Suprapubic skin (tissue), 4 donors: ENCODE data around the gene TEDC1. TPM values are rescaled to one million over a fixed set of nuclear protein-coding genes. Genes with fewer than 3 reads are reported as not detected.

Source experiments
- DNase-seq, 2 donors: peaks; one replicate each; pipeline ENCODE4 v3.0.0-alpha.2; 2019; ENCODE audit warnings: low spot score in 2 of 2
- H3K27ac ChIP-seq: fragments of 200-600 bp; sonication (generic); one replicate; pipeline ENCODE4 v1.5.1; 2019
- H3K27me3 ChIP-seq: fragments of 200-600 bp; sonication (generic); one replicate; pipeline ENCODE4 v1.5.1; 2019
- H3K36me3 ChIP-seq: fragments of 200-600 bp; sonication (generic); one replicate; pipeline ENCODE4 v1.5.1; 2019
- H3K4me1 ChIP-seq: fragments of 200-600 bp; sonication (generic); one replicate; pipeline ENCODE4 v1.5.1; 2019
- H3K4me3 ChIP-seq: fragments of 200-600 bp; sonication (generic); one replicate; pipeline ENCODE4 v1.5.1; 2019; ENCODE audit warnings: mild to moderate bottlenecking
- H3K9me3 ChIP-seq: fragments of 200-600 bp; sonication (generic); one replicate; pipeline ENCODE4 v1.5.1; 2019
- CTCF ChIP-seq, 2 donors: fragments of 200-600 bp in 1 of 2; fragments of 450-650 bp in 1 of 2; sonication (generic) in 1 of 2; IDR thresholded peaks; one replicate each; pipeline ENCODE4 v1.5.1; 2016 to 2019; ENCODE audit warnings: antibody characterized with exemption in 2 of 2, mild to moderate bottlenecking in 1 of 2, moderate library complexity in 1 of 2
- EP300 ChIP-seq: sonication (generic); formaldehyde crosslinking; IDR thresholded peaks from one replicate; pipeline ENCODE4 v1.6.1; 2017; ENCODE audit warnings: antibody characterized with exemption
- POLR2A ChIP-seq, 2 donors: fragments of 450-650 bp; IDR thresholded peaks; one replicate each; pipeline ENCODE4 v1.6.1; 2017; ENCODE audit warnings: antibody characterized with exemption in 2 of 2, mild to moderate bottlenecking in 2 of 2, moderate library complexity in 2 of 2
- POLR2AphosphoS5 ChIP-seq, 3 donors: sonication (generic); formaldehyde crosslinking; IDR thresholded peaks; one replicate each; pipeline ENCODE4 v1.6.1; 2017; ENCODE audit warnings: antibody characterized with exemption in 3 of 3
- WGBS: methylation state at CpG from one replicate; pipeline ENCODE4 v1.1.5; 2018; 5-methylcytosine and 5-hydroxymethylcytosine counted together
- total RNA-seq, 4 donors: library from RNA; depleted of rRNA; stranded (reverse); fragments of >200 nt; gene quantifications; one replicate each; pipeline ENCODE4 v1.1.0, GENCODE V29; 2016

Gene TEDC1
- total RNA-seq, 4 donors from 2014 or later, result 11.4 to 41.0 (median 14.0) TPM

GRCh38 chr14:105528586-105529318 lies 37.7 kb downstream of the TEDC1 start:
- DNase-seq, result peak in 1 of 2 donors; percentile 66
- TF ChIP-seq CTCF (IDR thresholded peaks at IDR 0.05) (no peak), POLR2AphosphoS5 (IDR thresholded peaks at IDR 0.05) (no peak), EP300 (no peak)
- no peaks in the 10 kb centered on the region for H3K9me3 ChIP-seq
- H3K27me3 ChIP-seq, result peaks cover 13% of the 10 kb centered on the region
- peak overlapping the region; percentile 70 for H3K4me3 ChIP-seq
- no peak overlapping the region for H3K27ac ChIP-seq
- 50% methylated on average over 25 of the region's 89 CpGs for WGBS
- H3K4me1 ChIP-seq, result peaks cover 35% of the 10 kb centered on the region
- H3K36me3 ChIP-seq, result no peaks in the 10 kb centered on the region

GRCh38 chr14:105529319-105529568 lies 38.2 kb downstream of the TEDC1 start:
- peaks cover 13% of the 10 kb centered on the region for H3K27me3 ChIP-seq
- H3K4me1 ChIP-seq, result peaks cover 35% of the 10 kb centered on the region
- TF ChIP-seq POLR2AphosphoS5 (IDR thresholded peaks at IDR 0.05), result no peak
- TF ChIP-seq POLR2A (IDR thresholded peaks at IDR 0.05), result no peak
- TF ChIP-seq CTCF (IDR thresholded peaks at IDR 0.05), result no peak
- TF ChIP-seq EP300, result no peak
- no CpG with 5 or more reads among the region's 24 CpGs for WGBS
- no peaks in the 10 kb centered on the region for H3K36me3 ChIP-seq
- DNase-seq, result no peak
- no peak overlapping the region for H3K27ac ChIP-seq
- H3K9me3 ChIP-seq, result no peaks in the 10 kb centered on the region
- H3K4me3 ChIP-seq, result peak overlapping the region; percentile 70

- Histone ChIP-seq H3K27me3 (peaks cover 18% of the 10 kb centered on the region), H3K27ac (no peak overlapping the region), H3K4me1 (peaks cover 35% of the 10 kb centered on the region), H3K9me3 (no peaks in the 10 kb centered on the region), H3K4me3 (no peak overlapping the region), H3K36me3 (no peaks in the 10 kb centered on the region)
- no peak for TF ChIP-seq CTCF (IDR thresholded peaks at IDR 0.05)
- no peak for TF ChIP-seq POLR2A (IDR thresholded peaks at IDR 0.05)
- TF ChIP-seq EP300, result no peak
- no peak for TF ChIP-seq POLR2AphosphoS5 (IDR thresholded peaks at IDR 0.05)
- no CpG with 5 or more reads among the region's 63 CpGs for WGBS
- peak in 1 of 2 donors; percentile 72 for DNase-seq
Measured at GRCh38 chr14:105529569-105530284, 38.7 kb downstream of the TEDC1 start.

GRCh38 chr14:105530285-105531087 lies 39.4 kb downstream of the TEDC1 start:
- H3K4me3 ChIP-seq, result no peak overlapping the region
- 66% methylated on average over 8 of the region's 19 CpGs for WGBS
- H3K27me3 ChIP-seq, result peaks cover 19% of the 10 kb centered on the region

More at GRCh38 chr14:105530285-105531087, 39.4 kb downstream of the TEDC1 start:
- DNase-seq, result peak in 1 of 2 donors; percentile 46
- Histone ChIP-seq H3K4me1 (peaks cover 35% of the 10 kb centered on the region), H3K9me3 (no peaks in the 10 kb centered on the region), H3K27ac (no peak overlapping the region), H3K36me3 (no peaks in the 10 kb centered on the region)
- TF ChIP-seq EP300 (no peak), POLR2A (IDR thresholded peaks at IDR 0.05) (no peak), CTCF (IDR thresholded peaks at IDR 0.05) (no peak), POLR2AphosphoS5 (IDR thresholded peaks at IDR 0.05) (no peak)
